ENCODE results near the gene DDX39B.

DNA sequence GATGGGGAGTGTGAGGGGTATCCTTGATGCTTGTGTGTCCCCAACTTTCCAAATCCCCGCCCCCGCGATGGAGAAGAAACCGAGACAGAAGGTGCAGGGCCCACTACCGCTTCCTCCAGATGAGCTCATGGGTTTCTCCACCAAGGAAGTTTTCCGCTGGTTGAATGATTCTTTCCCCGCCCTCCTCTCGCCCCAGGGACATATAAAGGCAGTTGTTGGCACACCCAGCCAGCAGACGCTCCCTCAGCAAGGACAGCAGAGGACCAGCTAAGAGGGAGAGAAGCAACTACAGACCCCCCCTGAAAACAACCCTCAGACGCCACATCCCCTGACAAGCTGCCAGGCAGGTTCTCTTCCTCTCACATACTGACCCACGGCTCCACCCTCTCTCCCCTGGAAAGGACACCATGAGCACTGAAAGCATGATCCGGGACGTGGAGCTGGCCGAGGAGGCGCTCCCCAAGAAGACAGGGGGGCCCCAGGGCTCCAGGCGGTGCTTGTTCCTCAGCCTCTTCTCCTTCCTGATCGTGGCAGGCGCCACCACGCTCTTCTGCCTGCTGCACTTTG lies 33.6 kb upstream of the DDX39B start, which contains the start of gene TNF:
- TF ChIP-seq, protein P1, sequence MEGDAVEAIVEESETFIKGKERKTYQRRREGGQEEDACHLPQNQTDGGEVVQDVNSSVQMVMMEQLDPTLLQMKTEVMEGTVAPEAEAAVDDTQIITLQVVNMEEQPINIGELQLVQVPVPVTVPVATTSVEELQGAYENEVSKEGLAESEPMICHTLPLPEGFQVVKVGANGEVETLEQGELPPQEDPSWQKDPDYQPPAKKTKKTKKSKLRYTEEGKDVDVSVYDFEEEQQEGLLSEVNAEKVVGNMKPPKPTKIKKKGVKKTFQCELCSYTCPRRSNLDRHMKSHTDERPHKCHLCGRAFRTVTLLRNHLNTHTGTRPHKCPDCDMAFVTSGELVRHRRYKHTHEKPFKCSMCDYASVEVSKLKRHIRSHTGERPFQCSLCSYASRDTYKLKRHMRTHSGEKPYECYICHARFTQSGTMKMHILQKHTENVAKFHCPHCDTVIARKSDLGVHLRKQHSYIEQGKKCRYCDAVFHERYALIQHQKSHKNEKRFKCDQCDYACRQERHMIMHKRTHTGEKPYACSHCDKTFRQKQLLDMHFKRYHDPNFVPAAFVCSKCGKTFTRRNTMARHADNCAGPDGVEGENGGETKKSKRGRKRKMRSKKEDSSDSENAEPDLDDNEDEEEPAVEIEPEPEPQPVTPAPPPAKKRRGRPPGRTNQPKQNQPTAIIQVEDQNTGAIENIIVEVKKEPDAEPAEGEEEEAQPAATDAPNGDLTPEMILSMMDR (IDR thresholded peaks at IDR 0.05; ENCODE audit: insufficient read depth, low read length), result no peak
- peak; percentile 98 for TF ChIP-seq POLR2AphosphoS5 (IDR thresholded peaks at IDR 0.05; ENCODE audit: low read depth)
- TF ChIP-seq GABPA (IDR thresholded peaks at IDR 0.05; ENCODE audit: low read depth), result no peak
- TF ChIP-seq, protein P2, sequence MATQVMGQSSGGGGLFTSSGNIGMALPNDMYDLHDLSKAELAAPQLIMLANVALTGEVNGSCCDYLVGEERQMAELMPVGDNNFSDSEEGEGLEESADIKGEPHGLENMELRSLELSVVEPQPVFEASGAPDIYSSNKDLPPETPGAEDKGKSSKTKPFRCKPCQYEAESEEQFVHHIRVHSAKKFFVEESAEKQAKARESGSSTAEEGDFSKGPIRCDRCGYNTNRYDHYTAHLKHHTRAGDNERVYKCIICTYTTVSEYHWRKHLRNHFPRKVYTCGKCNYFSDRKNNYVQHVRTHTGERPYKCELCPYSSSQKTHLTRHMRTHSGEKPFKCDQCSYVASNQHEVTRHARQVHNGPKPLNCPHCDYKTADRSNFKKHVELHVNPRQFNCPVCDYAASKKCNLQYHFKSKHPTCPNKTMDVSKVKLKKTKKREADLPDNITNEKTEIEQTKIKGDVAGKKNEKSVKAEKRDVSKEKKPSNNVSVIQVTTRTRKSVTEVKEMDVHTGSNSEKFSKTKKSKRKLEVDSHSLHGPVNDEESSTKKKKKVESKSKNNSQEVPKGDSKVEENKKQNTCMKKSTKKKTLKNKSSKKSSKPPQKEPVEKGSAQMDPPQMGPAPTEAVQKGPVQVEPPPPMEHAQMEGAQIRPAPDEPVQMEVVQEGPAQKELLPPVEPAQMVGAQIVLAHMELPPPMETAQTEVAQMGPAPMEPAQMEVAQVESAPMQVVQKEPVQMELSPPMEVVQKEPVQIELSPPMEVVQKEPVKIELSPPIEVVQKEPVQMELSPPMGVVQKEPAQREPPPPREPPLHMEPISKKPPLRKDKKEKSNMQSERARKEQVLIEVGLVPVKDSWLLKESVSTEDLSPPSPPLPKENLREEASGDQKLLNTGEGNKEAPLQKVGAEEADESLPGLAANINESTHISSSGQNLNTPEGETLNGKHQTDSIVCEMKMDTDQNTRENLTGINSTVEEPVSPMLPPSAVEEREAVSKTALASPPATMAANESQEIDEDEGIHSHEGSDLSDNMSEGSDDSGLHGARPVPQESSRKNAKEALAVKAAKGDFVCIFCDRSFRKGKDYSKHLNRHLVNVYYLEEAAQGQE (IDR thresholded peaks at IDR 0.05; ENCODE audit: insufficient replicate concordance, low read depth), result peak; percentile 43
- peak; percentile 22; the same call in 1 of the 2 replicates for TF ChIP-seq SPI1 (IDR thresholded peaks at IDR 0.05; ENCODE audit: borderline replicate concordance, low read depth)
